Neural cell (in vitro differentiated cells): ENCODE results near the gene EDDM13. TPM values are rescaled to one million over a fixed set of nuclear protein-coding genes. Genes with fewer than 3 reads are reported as not detected.

Source experiments
- H2AFZ ChIP-seq: fragments of 200-600, 300-800 bp; sonication (generic), shearing (Covaris generic); 2 replicates; pipeline ENCODE4 v1.6.0; 2014; ENCODE audit warnings: low read depth, mild to moderate bottlenecking, antibody characterized with exemption, low read length, moderate library complexity
- H3F3A ChIP-seq: fragments of 200-600 bp; shearing (Covaris generic); 2 replicates; pipeline ENCODE4 v1.6.1; 2016; ENCODE audit warnings: mild to moderate bottlenecking, moderate library complexity, mixed read lengths, antibody characterized with exemption, low read length; ENCODE audit not compliant: insufficient read depth, poor library complexity, severe bottlenecking
- H3K27ac ChIP-seq: fragments of 200-600, 300-800 bp; sonication (generic), shearing (Covaris generic); 2 replicates; pipeline ENCODE4 v1.5.1; 2014; ENCODE audit warnings: mild to moderate bottlenecking, low read length, moderate library complexity
- H3K27me3 ChIP-seq: fragments of 300-800, 200-600 bp; sonication (generic), shearing (Covaris generic); 2 replicates; pipeline ENCODE4 v1.6.0; 2014; ENCODE audit warnings: mild to moderate bottlenecking, low read depth, low read length, moderate library complexity; ENCODE audit not compliant: insufficient read depth
- H3K36me3 ChIP-seq: fragments of 300-800, 200-600 bp; sonication (generic), shearing (Covaris generic); 2 replicates; pipeline ENCODE4 v1.5.1; 2014; ENCODE audit warnings: mild to moderate bottlenecking, antibody characterized with exemption, low read length, moderate library complexity; ENCODE audit not compliant: insufficient read depth
- H3K4me2 ChIP-seq: fragments of 300-800, 200-600 bp; sonication (generic), shearing (Covaris generic); 2 replicates; pipeline ENCODE4 v1.6.0; 2014; ENCODE audit warnings: mild to moderate bottlenecking, low read length
- H3K4me3 ChIP-seq: fragments of 300-800, 200-600 bp; sonication (generic), shearing (Covaris generic); 2 replicates; pipeline ENCODE4 v1.5.1; 2014; ENCODE audit warnings: mild to moderate bottlenecking, low read length, moderate library complexity
- H3K79me2 ChIP-seq: fragments of 200-600 bp; shearing (Covaris generic); replicated peaks from 2 replicates; pipeline ENCODE4 v1.6.0; 2014; ENCODE audit warnings: mild to moderate bottlenecking, low read length, moderate library complexity; ENCODE audit not compliant: insufficient read depth
- H3K9ac ChIP-seq: fragments of 300-800, 200-600 bp; sonication (generic), shearing (Covaris generic); 2 replicates; pipeline ENCODE4 v1.6.1; 2016; ENCODE audit warnings: mild to moderate bottlenecking, low read length, mixed read lengths
- H3K9me2 ChIP-seq: fragments of 200-600 bp; shearing (Covaris generic); 2 replicates; pipeline ENCODE4 v1.6.1; 2016; ENCODE audit warnings: mild to moderate bottlenecking, low read length, mixed read lengths; ENCODE audit not compliant: insufficient read depth
- H3K9me3 ChIP-seq: fragments of 200-600, 300-800 bp; sonication (generic), shearing (Covaris generic); 2 replicates; pipeline ENCODE4 v1.6.1; 2016; ENCODE audit warnings: mild to moderate bottlenecking, mixed run types, low read length, moderate library complexity, mixed read lengths
- H4K20me1 ChIP-seq: fragments of 200-600 bp; shearing (Covaris generic); 2 replicates; pipeline ENCODE4 v1.6.1; 2016; ENCODE audit warnings: mild to moderate bottlenecking, mixed run types; ENCODE audit not compliant: insufficient read depth
- CTCF ChIP-seq: fragments of 450-650 bp; IDR thresholded peaks from 2 replicates; pipeline ENCODE4 v1.5.1; 2014; ENCODE audit warnings: antibody characterized with exemption, mild to moderate bottlenecking, moderate library complexity; ENCODE audit not compliant: poor library complexity, severe bottlenecking
- EP300 ChIP-seq: fragments of 450-650 bp; conservative IDR thresholded peaks from 2 replicates; pipeline ENCODE4 v1.6.1; 2014; ENCODE audit warnings: antibody characterized with exemption, mild to moderate bottlenecking, moderate library complexity; ENCODE audit not compliant: poor library complexity, severe bottlenecking
- EZH2 ChIP-seq: fragments of 200-600, 300-800 bp; shearing (Covaris generic), sonication (generic); IDR thresholded peaks from 2 replicates; pipeline ENCODE4 v1.6.1; 2014; ENCODE audit warnings: antibody characterized with exemption, low read length, borderline replicate concordance, mild to moderate bottlenecking; ENCODE audit not compliant: insufficient read depth, poor library complexity, severe bottlenecking
- MXI1 ChIP-seq: fragments of 450-650 bp; conservative IDR thresholded peaks from 2 replicates; pipeline ENCODE4 v1.6.1; 2014; ENCODE audit warnings: antibody characterized with exemption, mild to moderate bottlenecking; ENCODE audit not compliant: poor library complexity, severe bottlenecking
- POLR2AphosphoS5 ChIP-seq: IDR thresholded peaks from 2 replicates; pipeline ENCODE4 v1.6.1; 2012
- RAD21 ChIP-seq: fragments of 450-650 bp; conservative IDR thresholded peaks from 2 replicates; pipeline ENCODE4 v1.6.1; 2014; ENCODE audit warnings: antibody characterized with exemption, mild to moderate bottlenecking, moderate library complexity
- REST ChIP-seq: IDR thresholded peaks from 2 replicates; pipeline ENCODE4 v1.6.1; 2012; ENCODE audit warnings: borderline replicate concordance
- SMC3 ChIP-seq: fragments of 450-650 bp; conservative IDR thresholded peaks from 2 replicates; pipeline ENCODE4 v1.6.1; 2014; ENCODE audit warnings: antibody characterized with exemption, mild to moderate bottlenecking, moderate library complexity; ENCODE audit not compliant: poor library complexity
- TAF1 ChIP-seq: IDR thresholded peaks from 2 replicates; pipeline ENCODE4 v1.6.1; 2012; ENCODE audit warnings: low read depth
- polyA plus RNA-seq: library from polyadenylated mRNA; depleted of rRNA; stranded (reverse); fragments of >200 nt; gene quantifications from 2 replicates; pipeline ENCODE4 v1.2.3, GENCODE V29; 2014

Gene EDDM13
- polyA plus RNA-seq, 1 donor from 2014 or later = not detected

- H2AFZ ChIP-seq = no peak overlapping the region
- H3K9me3 ChIP-seq = no peaks in the 10 kb centered on the region
- no peak overlapping the region for H3K27ac ChIP-seq
- TF ChIP-seq REST (no peak), POLR2AphosphoS5 (no peak), EZH2 (no peak), EP300 (no peak), CTCF (no peak), TAF1 (no peak), SMC3 (no peak), MXI1 (no peak), RAD21 (no peak)
- H3K4me2 ChIP-seq = no peak overlapping the region
- H3K27me3 ChIP-seq = no peaks in the 10 kb centered on the region
- H3K9me2 ChIP-seq = no peaks in the 10 kb centered on the region
- H3F3A ChIP-seq = peaks cover 3% of the 10 kb centered on the region
- H3K36me3 ChIP-seq = no peaks in the 10 kb centered on the region
- no peaks in the 10 kb centered on the region for H4K20me1 ChIP-seq
- no peak overlapping the region for H3K9ac ChIP-seq
- no peak overlapping the region for H3K4me3 ChIP-seq
- no peaks in the 10 kb centered on the region for H3K79me2 ChIP-seq
Observed at GRCh38 chr19:56316728-56317127, 44.2 kb downstream of the EDDM13 start.

GRCh38 chr19:56317749-56318148 lies 45.2 kb downstream of the EDDM13 start:
- Histone ChIP-seq H3K79me2 (no peaks in the 10 kb centered on the region), H3K27ac (no peak overlapping the region), H3K36me3 (no peaks in the 10 kb centered on the region), H3K27me3 (no peaks in the 10 kb centered on the region), H4K20me1 (no peaks in the 10 kb centered on the region), H3K4me3 (no peak overlapping the region), H3F3A (peaks cover 3% of the 10 kb centered on the region), H3K9ac (no peak overlapping the region), H3K4me2 (no peak overlapping the region), H3K9me3 (no peaks in the 10 kb centered on the region), H2AFZ (no peak overlapping the region), H3K9me2 (no peaks in the 10 kb centered on the region)
- TF ChIP-seq RAD21 (no peak), TAF1 (no peak), REST (no peak), EZH2 (no peak), MXI1 (no peak), EP300 (no peak), SMC3 (no peak), POLR2AphosphoS5 (no peak), CTCF (no peak)
